ENCODE data around the gene MKNK2. TPM values are rescaled to one million over a fixed set of nuclear protein-coding genes. Genes with fewer than 3 reads are reported as not detected.

MKNK2 gene
- total RNA-seq, 1 experiment from 2014 or later = 96.8 TPM

GRCh38 chr19:2055931-2056836 is 5.1 kb upstream of the MKNK2 start:
- Histone ChIP-seq H3K9me3 (ENCODE audit: low read length) (no peaks in the 10 kb centered on the region), H4K20me1 (ENCODE audit: low read length) (no peaks in the 10 kb centered on the region), H3K36me3 (ENCODE audit: low read depth, low read length) (no peaks in the 10 kb centered on the region), H3F3A (ENCODE audit: low read length, unreplicated experiment) (no peaks in the 10 kb centered on the region), H3K79me2 (ENCODE audit: low read length) (no peaks in the 10 kb centered on the region), H3K9me2 (replicated peaks; ENCODE audit: low read length) (no peaks in the 10 kb centered on the region), H3K4me1 (ENCODE audit: insufficient read depth, low read length) (peaks cover 40% of the 10 kb centered on the region), H3K4me2 (ENCODE audit: low read length) (peak overlapping the region; percentile 73), H2AFZ (ENCODE audit: low read length) (peak overlapping the region; percentile 53; the same call in 1 of the 2 replicates), H3K4me3 (ENCODE audit: low read length) (peak overlapping the region; percentile 42; the same call in 1 of the 2 replicates), H3K27me3 (ENCODE audit: low read length) (no peaks in the 10 kb centered on the region), H3K27ac (ENCODE audit: low read length) (peak overlapping the region; percentile 67), H3K9ac (ENCODE audit: low read length) (peak overlapping the region; percentile 57)
- POLR2A ChIA-PET (ENCODE audit: unreplicated experiment) = no interaction called here
- peak; percentile 25 for ATAC-seq
- intact Hi-C loops (cut with micrococcal nuclease) = no loop called here
- TF ChIP-seq EZH2phosphoT487 (IDR thresholded peaks at IDR 0.05; ENCODE audit: borderline replicate concordance, low read length) (no peak), CTCF (conservative IDR thresholded peaks at IDR 0.05; ENCODE audit: low read depth, low read length) (0 out of 2 replicates have a peak, but pooled peaks have one; percentile 33), EZH2 (IDR thresholded peaks at IDR 0.05; ENCODE audit: low read length, unreplicated experiment) (no peak)
- peak; percentile 62 for DNase-seq
- CTCF ChIA-PET = interaction anchor here (0.5 to 0.6 kb wide), 2 partner anchors 21 to 245 kb away, joined by 4 to 8 read pairs; no protein-coding TSS in a partner anchor
- BruUV-seq (replicated peaks) = no TSS peak

- Histone ChIP-seq H3K9me2 (replicated peaks; ENCODE audit: low read length) (no peaks in the 10 kb centered on the region), H4K20me1 (ENCODE audit: low read length) (peaks cover 8% of the 10 kb centered on the region), H3K4me1 (ENCODE audit: insufficient read depth, low read length) (peaks cover 27% of the 10 kb centered on the region), H3K27ac (ENCODE audit: low read length) (no peak overlapping the region), H3K9me3 (ENCODE audit: low read length) (no peaks in the 10 kb centered on the region), H3K4me2 (ENCODE audit: low read length) (no peak overlapping the region), H3K9ac (ENCODE audit: low read length) (no peak overlapping the region), H2AFZ (ENCODE audit: low read length) (no peak overlapping the region), H3K4me3 (ENCODE audit: low read length) (no peak overlapping the region), H3K27me3 (ENCODE audit: low read length) (no peaks in the 10 kb centered on the region), H3F3A (ENCODE audit: low read length, unreplicated experiment) (no peaks in the 10 kb centered on the region), H3K36me3 (ENCODE audit: low read depth, low read length) (no peaks in the 10 kb centered on the region), H3K79me2 (ENCODE audit: low read length) (peaks cover 11% of the 10 kb centered on the region)
- ATAC-seq (no peak), DNase-seq (no peak)
- CTCF ChIA-PET = no interaction called here
- BruUV-seq (replicated peaks) = no TSS peak
- intact Hi-C loops (cut with micrococcal nuclease) = no loop called here
- POLR2A ChIA-PET (ENCODE audit: unreplicated experiment) = no interaction called here
- no peak for TF ChIP-seq EZH2phosphoT487 (IDR thresholded peaks at IDR 0.05; ENCODE audit: borderline replicate concordance, low read length)
- no peak for TF ChIP-seq EZH2 (IDR thresholded peaks at IDR 0.05; ENCODE audit: low read length, unreplicated experiment)
- no peak for TF ChIP-seq CTCF (conservative IDR thresholded peaks at IDR 0.05; ENCODE audit: low read depth, low read length)
These were observed 3.7 kb upstream of the MKNK2 start for GRCh38 chr19:2054763-2055162.
